Measurements from ENCODE around the gene PGAM5.

PGAM5 gene

DNA sequence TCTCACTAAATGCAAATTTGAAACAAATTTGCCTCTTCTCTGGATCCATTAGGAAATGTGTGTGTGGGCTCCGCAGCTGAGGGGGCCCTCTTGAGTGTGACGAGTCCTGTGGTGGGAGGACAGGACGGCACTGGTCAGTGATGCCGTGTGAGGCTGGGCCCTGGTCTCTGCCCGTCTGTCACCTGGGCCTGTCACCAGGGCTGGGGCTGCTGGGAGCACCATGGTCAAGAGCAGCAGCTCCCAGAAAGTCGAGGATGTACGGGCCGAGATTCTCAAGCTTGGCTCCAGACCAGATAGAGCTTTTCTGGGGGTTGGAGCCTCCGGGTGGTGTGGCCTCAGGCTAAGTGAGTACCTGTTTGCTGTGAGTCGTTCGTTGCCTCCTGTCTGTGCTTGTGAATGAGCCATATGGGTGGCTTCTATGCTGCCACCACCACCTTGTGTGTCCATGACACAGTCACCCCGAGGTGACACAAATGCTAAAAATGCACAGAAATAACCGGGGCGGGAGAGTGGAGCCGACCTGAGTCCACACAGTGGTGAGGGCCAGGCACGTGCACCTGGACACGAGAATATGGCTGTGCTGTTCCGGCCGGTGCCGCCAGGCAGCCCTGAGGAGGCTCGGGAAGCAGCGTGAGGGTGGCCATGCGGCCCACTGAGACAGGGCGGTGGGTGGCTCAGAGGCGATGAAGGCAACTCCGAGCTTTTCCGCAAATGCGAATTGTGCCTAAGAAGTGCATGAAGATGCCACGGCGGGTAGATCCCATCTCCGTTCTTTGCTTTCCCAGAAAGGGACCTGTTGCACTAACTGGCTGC lies 8.7 kb downstream of the PGAM5 start:
- H3K9ac ChIP-seq (ENCODE audit: low read depth in 1 of 2, low read length in 2 of 2): no peak overlapping the region
- H3K9me3 ChIP-seq (ENCODE audit: control insufficient read depth in 1 of 2, low read length in 2 of 2): no peaks in the 10 kb centered on the region
- H3K4me1 ChIP-seq (ENCODE audit: control insufficient read depth in 1 of 2, insufficient read depth in 2 of 2, low read length in 2 of 2): no peaks in the 10 kb centered on the region
- no peak overlapping the region for H3K4me3 ChIP-seq (ENCODE audit: low read depth in 1 of 2, low read length in 2 of 2)
- peaks cover 17 to 63% of the 10 kb centered on the region in 2 donors for H3K36me3 ChIP-seq (ENCODE audit: control insufficient read depth in 1 of 2, insufficient read depth in 2 of 2, low read length in 2 of 2)
- no peaks in the 10 kb centered on the region for H3K27me3 ChIP-seq (ENCODE audit: control insufficient read depth in 1 of 2, insufficient read depth in 2 of 2, low read length in 2 of 2)
- no peak overlapping the region for H3K27ac ChIP-seq (ENCODE audit: low read depth, low read length)

DNA sequence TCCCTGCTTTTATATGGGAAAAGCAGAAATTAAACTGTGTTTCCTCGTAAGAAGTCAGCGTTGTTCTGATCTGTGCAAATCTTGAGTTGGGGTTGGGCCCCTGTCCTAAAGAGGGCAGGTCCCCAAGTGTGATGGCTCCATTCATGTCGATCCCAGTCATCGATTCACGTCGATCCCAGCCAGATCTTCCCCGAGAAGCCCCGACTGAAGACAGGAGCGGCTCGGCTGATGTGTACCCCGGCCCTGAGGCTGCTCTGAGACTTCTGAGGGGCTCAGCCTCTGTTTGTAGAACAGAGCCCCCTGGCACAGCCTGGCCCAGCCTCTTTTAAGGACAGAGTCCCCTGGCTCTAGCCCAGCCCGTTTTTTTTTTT lies 9.3 kb downstream of the PGAM5 start:
- Histone ChIP-seq H3K4me3 (ENCODE audit: low read depth in 1 of 2, low read length in 2 of 2) (no peak overlapping the region), H3K36me3 (ENCODE audit: control insufficient read depth in 1 of 2, insufficient read depth in 2 of 2, low read length in 2 of 2) (peaks cover 23 to 65% of the 10 kb centered on the region in 2 donors), H3K27ac (ENCODE audit: low read depth, low read length) (no peak overlapping the region)

DNA sequence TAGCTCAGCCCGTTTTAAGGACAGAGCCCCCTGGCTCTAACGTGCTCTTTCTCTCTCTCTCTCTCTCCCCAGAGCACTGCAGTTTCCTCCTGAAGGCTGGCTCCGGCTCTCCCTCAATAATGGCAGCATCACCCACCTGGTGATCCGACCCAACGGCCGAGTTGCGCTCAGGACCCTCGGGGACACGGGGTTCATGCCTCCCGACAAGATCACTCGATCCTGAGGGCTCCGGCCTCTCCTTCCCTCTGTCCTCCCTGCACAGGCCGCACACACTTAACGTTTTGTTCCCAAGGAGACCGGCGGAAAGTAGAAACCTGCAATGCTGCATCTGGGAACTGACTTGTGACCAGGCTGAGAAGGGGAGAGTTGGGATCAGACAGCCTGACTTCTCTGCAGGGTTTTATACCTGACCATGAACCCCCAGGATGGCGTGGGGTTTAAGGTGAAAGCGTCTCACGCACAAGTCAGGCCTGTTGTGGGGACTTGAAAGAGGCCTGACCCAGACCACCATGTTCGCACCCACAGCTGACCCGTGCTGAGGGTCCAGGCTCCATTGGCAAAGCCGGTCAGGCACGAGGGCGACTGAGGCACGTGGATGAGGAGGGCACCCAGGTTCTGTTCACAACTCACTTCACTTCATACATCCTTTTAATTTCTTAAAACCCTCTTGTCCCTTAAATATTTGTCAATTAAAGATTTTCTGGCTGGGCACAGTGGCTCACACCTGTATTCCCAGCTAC lies 10.1 kb downstream of the PGAM5 start:
- peaks cover 30 to 70% of the 10 kb centered on the region in 2 donors for H3K36me3 ChIP-seq (ENCODE audit: control insufficient read depth in 1 of 2, insufficient read depth in 2 of 2, low read length in 2 of 2)

More for the DNA sequence above, 9.3 kb downstream of the PGAM5 start:
- Histone ChIP-seq H3K9me3 (ENCODE audit: control insufficient read depth in 1 of 2, low read length in 2 of 2) (no peaks in the 10 kb centered on the region), H3K4me1 (ENCODE audit: control insufficient read depth in 1 of 2, insufficient read depth in 2 of 2, low read length in 2 of 2) (no peaks in the 10 kb centered on the region), H3K27me3 (ENCODE audit: control insufficient read depth in 1 of 2, insufficient read depth in 2 of 2, low read length in 2 of 2) (no peaks in the 10 kb centered on the region), H3K9ac (ENCODE audit: low read depth in 1 of 2, low read length in 2 of 2) (no peak overlapping the region)

DNA sequence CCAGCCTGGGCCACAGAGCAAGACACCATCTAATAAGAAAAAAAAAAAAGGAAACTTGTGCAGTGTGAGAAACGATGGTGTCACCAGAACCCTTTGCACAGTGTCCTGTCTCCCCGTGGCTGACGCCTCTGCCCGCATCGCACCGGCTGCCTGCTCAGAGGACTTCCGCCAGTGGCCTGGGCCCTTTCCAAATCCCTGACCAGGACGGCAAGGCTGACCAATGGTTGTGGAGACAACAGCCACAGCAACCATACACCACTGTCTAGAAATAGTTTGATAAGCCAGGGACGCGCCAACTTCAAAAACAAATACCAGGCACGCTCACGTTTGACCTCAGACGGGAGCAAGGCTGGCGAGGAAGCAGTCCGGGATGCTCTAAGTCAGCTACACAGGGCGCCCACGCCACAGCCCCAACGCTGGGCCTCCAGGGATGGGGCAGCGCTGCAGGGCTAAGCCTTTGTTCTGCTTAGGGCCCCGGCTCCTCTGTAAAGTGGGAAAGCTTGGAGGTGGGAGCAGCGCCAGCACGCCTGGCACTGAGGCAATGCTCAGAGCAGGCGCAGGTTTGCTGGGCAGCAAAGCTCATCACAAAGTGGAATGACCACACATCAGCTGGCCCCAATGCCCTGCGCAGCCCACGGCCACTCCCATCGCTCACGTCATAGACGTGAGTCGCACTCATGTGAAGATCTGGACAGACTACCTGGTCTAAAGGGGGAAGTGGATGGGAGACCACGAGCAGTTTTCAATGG lies 12.5 kb downstream of the PGAM5 start:
- H3K4me1 ChIP-seq (ENCODE audit: control insufficient read depth in 1 of 2, insufficient read depth in 2 of 2, low read length in 2 of 2): no peaks in the 10 kb centered on the region

More for the DNA sequence above, 10.1 kb downstream of the PGAM5 start:
- H3K27ac ChIP-seq (ENCODE audit: low read depth, low read length): no peak overlapping the region
- H3K4me3 ChIP-seq (ENCODE audit: low read depth in 1 of 2, low read length in 2 of 2): no peak overlapping the region
- no peaks in the 10 kb centered on the region for H3K27me3 ChIP-seq (ENCODE audit: control insufficient read depth in 1 of 2, insufficient read depth in 2 of 2, low read length in 2 of 2)
- H3K9me3 ChIP-seq (ENCODE audit: control insufficient read depth in 1 of 2, low read length in 2 of 2): no peaks in the 10 kb centered on the region
- H3K4me1 ChIP-seq (ENCODE audit: control insufficient read depth in 1 of 2, insufficient read depth in 2 of 2, low read length in 2 of 2): no peaks in the 10 kb centered on the region
- H3K9ac ChIP-seq (ENCODE audit: low read depth in 1 of 2, low read length in 2 of 2): no peak overlapping the region

DNA sequence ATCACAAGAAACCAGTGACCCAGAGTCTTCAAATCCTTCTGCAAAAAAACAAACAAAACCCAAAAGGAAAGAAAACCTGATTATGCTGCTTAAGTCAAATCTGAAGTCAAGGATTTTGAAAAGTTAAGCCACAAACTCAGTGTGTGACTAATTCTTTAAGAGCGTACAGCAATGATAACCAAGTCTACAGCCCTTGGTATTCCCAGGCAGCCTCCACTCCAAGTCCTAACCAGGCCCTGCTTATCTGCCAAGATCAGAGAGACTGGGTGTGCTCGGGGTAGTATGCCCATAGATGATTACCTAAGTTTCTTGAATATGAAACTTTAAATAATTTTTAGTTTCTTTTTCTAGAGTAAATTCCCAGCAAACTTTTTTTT lies 13.1 kb downstream of the PGAM5 start:
- H3K27ac ChIP-seq (ENCODE audit: low read depth, low read length): no peak overlapping the region
- peaks cover 45 to 84% of the 10 kb centered on the region in 2 donors for H3K36me3 ChIP-seq (ENCODE audit: control insufficient read depth in 1 of 2, insufficient read depth in 2 of 2, low read length in 2 of 2)
- H3K4me3 ChIP-seq (ENCODE audit: low read depth in 1 of 2, low read length in 2 of 2): no peak overlapping the region
- no peak overlapping the region for H3K9ac ChIP-seq (ENCODE audit: low read depth in 1 of 2, low read length in 2 of 2)
- no peaks in the 10 kb centered on the region for H3K4me1 ChIP-seq (ENCODE audit: control insufficient read depth in 1 of 2, insufficient read depth in 2 of 2, low read length in 2 of 2)
- no peaks in the 10 kb centered on the region for H3K9me3 ChIP-seq (ENCODE audit: control insufficient read depth in 1 of 2, low read length in 2 of 2)
- no peaks in the 10 kb centered on the region for H3K27me3 ChIP-seq (ENCODE audit: control insufficient read depth in 1 of 2, insufficient read depth in 2 of 2, low read length in 2 of 2)

More for the DNA sequence above, 12.5 kb downstream of the PGAM5 start:
- Histone ChIP-seq H3K27ac (ENCODE audit: low read depth, low read length) (no peak overlapping the region), H3K9me3 (ENCODE audit: control insufficient read depth in 1 of 2, low read length in 2 of 2) (no peaks in the 10 kb centered on the region), H3K9ac (ENCODE audit: low read depth in 1 of 2, low read length in 2 of 2) (no peak overlapping the region), H3K27me3 (ENCODE audit: control insufficient read depth in 1 of 2, insufficient read depth in 2 of 2, low read length in 2 of 2) (no peaks in the 10 kb centered on the region), H3K4me3 (ENCODE audit: low read depth in 1 of 2, low read length in 2 of 2) (no peak overlapping the region), H3K36me3 (ENCODE audit: control insufficient read depth in 1 of 2, insufficient read depth in 2 of 2, low read length in 2 of 2) (peaks cover 47 to 82% of the 10 kb centered on the region in 2 donors)

DNA sequence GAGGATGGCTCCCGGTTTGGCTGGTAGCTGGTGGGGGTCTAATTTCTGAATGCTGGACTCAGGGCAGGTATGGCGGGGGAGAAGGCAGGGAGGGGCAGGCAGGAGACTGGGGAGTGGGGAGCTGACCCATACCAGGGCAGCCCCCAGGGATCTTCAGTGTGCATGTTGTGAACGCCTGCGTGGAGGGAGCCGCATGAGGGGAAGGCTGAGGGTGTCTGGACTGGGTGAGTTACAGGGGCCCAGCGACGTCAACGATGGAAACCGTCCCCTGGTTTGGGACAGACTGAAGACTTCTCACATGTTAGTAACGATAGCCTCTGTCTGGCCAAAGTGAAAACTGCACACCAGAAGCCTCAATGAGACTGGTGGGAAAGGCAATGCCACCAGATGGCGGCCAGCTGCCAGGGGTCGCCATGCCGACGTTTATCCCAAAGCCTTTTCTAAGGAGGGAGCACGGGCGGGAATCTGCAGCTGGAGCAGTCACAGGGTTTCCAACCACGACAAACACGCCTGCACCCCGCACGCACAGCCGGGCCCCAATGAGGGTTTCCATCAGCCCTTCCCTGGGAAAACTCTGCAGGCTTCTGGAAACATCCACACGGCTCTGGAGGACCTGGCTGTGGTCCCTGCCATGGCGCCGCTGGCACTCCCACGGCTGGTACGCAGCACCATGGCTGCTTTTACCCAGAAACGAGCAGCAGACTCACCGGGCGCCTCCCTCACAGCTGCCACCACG lies 14.0 kb downstream of the PGAM5 start:
- no peak overlapping the region for H3K4me3 ChIP-seq (ENCODE audit: low read depth in 1 of 2, low read length in 2 of 2)
- H3K9ac ChIP-seq (ENCODE audit: low read depth in 1 of 2, low read length in 2 of 2): no peak overlapping the region
- H3K36me3 ChIP-seq (ENCODE audit: control insufficient read depth in 1 of 2, insufficient read depth in 2 of 2, low read length in 2 of 2): peaks cover 42 to 78% of the 10 kb centered on the region in 2 donors
- no peaks in the 10 kb centered on the region for H3K9me3 ChIP-seq (ENCODE audit: control insufficient read depth in 1 of 2, low read length in 2 of 2)
- H3K4me1 ChIP-seq (ENCODE audit: control insufficient read depth in 1 of 2, insufficient read depth in 2 of 2, low read length in 2 of 2): no peaks in the 10 kb centered on the region
- H3K27ac ChIP-seq (ENCODE audit: low read depth, low read length): no peak overlapping the region
- no peaks in the 10 kb centered on the region for H3K27me3 ChIP-seq (ENCODE audit: control insufficient read depth in 1 of 2, insufficient read depth in 2 of 2, low read length in 2 of 2)

DNA sequence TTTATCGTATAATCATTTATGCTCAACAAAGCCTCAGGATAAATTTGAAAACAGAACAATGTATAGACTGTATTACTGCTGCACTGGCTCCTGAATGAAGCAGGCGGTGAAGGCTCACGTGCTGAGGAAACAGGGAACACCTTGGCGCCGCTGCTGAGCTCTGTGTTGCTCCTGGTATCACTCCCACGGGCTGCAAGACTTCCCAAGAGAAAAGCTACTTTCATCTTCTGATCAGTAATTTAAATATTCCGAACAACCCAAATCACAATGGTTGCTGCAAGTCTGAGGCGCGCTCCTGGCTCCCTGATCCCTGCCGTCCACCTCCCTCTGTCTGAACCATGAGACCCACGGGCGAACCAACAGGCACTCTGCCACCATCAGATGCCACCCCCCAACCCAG lies 15.7 kb downstream of the PGAM5 start:
- Histone ChIP-seq H3K27ac (ENCODE audit: low read depth, low read length) (no peak overlapping the region), H3K4me3 (ENCODE audit: low read depth in 1 of 2, low read length in 2 of 2) (no peak overlapping the region), H3K9me3 (ENCODE audit: control insufficient read depth in 1 of 2, low read length in 2 of 2) (no peaks in the 10 kb centered on the region), H3K27me3 (ENCODE audit: control insufficient read depth in 1 of 2, insufficient read depth in 2 of 2, low read length in 2 of 2) (no peaks in the 10 kb centered on the region), H3K4me1 (ENCODE audit: control insufficient read depth in 1 of 2, insufficient read depth in 2 of 2, low read length in 2 of 2) (no peaks in the 10 kb centered on the region), H3K36me3 (ENCODE audit: control insufficient read depth in 1 of 2, insufficient read depth in 2 of 2, low read length in 2 of 2) (peaks cover 36 to 80% of the 10 kb centered on the region in 2 donors), H3K9ac (ENCODE audit: low read depth in 1 of 2, low read length in 2 of 2) (no peak overlapping the region)

DNA sequence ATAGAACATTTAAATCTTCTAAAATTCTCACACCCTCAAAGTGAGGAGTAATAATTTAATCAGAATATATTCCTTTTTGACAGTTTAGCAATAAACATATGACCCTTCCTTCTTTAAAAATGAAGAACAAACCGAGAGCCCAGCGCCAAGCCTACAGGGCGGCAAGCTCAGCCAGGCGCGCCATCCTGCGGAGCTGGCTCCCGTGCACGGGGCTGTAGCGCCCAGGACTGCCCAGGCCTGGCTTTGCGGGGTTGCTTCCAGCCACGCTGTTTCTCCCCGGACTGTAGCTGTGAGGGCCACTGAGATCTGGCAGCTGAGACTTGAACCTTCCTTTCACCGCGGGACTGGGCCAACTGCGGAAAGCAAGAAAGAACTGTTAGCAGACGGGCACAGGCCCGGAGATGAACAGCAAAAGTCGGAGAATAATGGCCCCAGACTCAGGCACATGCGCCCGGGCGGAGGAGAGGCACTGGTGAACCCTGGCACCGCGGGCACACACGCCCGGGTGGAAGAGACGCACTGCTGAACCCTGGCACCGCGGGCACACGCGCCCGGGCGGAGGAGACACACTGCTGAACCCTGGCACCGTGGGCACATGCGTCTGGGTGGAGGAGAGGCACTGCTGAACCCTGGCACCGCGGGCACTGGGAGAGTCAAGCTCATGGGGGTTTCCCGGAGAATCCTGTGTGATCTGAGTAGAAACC lies 16.6 kb downstream of the PGAM5 start:
- no peak overlapping the region for H3K9ac ChIP-seq (ENCODE audit: low read depth in 1 of 2, low read length in 2 of 2)
- H3K27ac ChIP-seq (ENCODE audit: low read depth, low read length): no peak overlapping the region
- no peak overlapping the region for H3K4me3 ChIP-seq (ENCODE audit: low read depth in 1 of 2, low read length in 2 of 2)
- no peaks in the 10 kb centered on the region for H3K4me1 ChIP-seq (ENCODE audit: control insufficient read depth in 1 of 2, insufficient read depth in 2 of 2, low read length in 2 of 2)
- H3K27me3 ChIP-seq (ENCODE audit: control insufficient read depth in 1 of 2, insufficient read depth in 2 of 2, low read length in 2 of 2): no peaks in the 10 kb centered on the region
- peaks cover 39 to 83% of the 10 kb centered on the region in 2 donors for H3K36me3 ChIP-seq (ENCODE audit: control insufficient read depth in 1 of 2, insufficient read depth in 2 of 2, low read length in 2 of 2)
- no peaks in the 10 kb centered on the region for H3K9me3 ChIP-seq (ENCODE audit: control insufficient read depth in 1 of 2, low read length in 2 of 2)

DNA sequence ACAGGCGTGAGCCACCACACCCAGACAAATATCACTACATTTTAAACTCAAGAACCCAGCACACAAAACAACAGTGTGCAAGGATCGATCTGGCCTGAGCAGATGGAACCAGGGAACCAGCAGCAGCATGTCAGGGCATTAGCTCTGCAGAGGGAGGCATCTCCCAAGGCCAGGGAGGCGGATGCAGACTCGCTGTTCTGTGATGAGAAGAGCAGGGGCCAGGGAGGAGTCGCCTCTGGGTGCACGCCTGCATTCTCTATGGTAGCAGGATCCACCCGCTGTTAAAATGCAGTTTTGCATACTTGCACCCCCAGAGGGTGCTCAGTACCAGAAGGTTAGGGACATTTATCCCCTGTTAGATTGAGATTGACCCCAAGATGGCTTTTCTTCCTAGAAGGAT lies 17.9 kb downstream of the PGAM5 start:
- H3K36me3 ChIP-seq (ENCODE audit: control insufficient read depth in 1 of 2, insufficient read depth in 2 of 2, low read length in 2 of 2): peaks cover 45 to 89% of the 10 kb centered on the region in 2 donors

More for the DNA sequence above, 17.9 kb downstream of the PGAM5 start:
- Histone ChIP-seq H3K9ac (ENCODE audit: low read depth in 1 of 2, low read length in 2 of 2) (no peak overlapping the region), H3K4me1 (ENCODE audit: control insufficient read depth in 1 of 2, insufficient read depth in 2 of 2, low read length in 2 of 2) (no peaks in the 10 kb centered on the region), H3K9me3 (ENCODE audit: control insufficient read depth in 1 of 2, low read length in 2 of 2) (no peaks in the 10 kb centered on the region), H3K4me3 (ENCODE audit: low read depth in 1 of 2, low read length in 2 of 2) (no peak overlapping the region), H3K27ac (ENCODE audit: low read depth, low read length) (no peak overlapping the region), H3K27me3 (ENCODE audit: control insufficient read depth in 1 of 2, insufficient read depth in 2 of 2, low read length in 2 of 2) (no peaks in the 10 kb centered on the region)

Measured in duodenal mucosa (tissue), 2 donors.